Measurements from ENCODE around the gene PSMD7.

GRCh38 chr16:74305978-74306784 is 9.6 kb downstream of the PSMD7 start:
- TF ChIP-seq CTCF (IDR thresholded peaks at IDR 0.05; ENCODE audit: low read length) (no peak), EZH2 (optimal IDR thresholded peaks at IDR 0.05; ENCODE audit: low read depth, low read length) (no peak), EZH2phosphoT487 (IDR thresholded peaks at IDR 0.05; ENCODE audit: low read length) (no peak)
